ENCODE results near the gene ACER1.

ACER1 gene

GRCh38 chr19:6270076-6270745 lies 63.2 kb downstream of the ACER1 start:
- no peak for DNase-seq (ENCODE audit: extremely low read depth in 1 of 2, low read depth in 1 of 2)

- no peak for DNase-seq (ENCODE audit: extremely low read depth in 1 of 2, low read depth in 1 of 2)
Measured at GRCh38 chr19:6269101-6269886, 64.1 kb downstream of the ACER1 start.

GRCh38 chr19:6268382-6268771 lies 65.0 kb downstream of the ACER1 start:
- no peak for DNase-seq (ENCODE audit: extremely low read depth in 1 of 2, low read depth in 1 of 2)

GRCh38 chr19:6267552-6268381 lies 65.6 kb downstream of the ACER1 start:
- DNase-seq (ENCODE audit: extremely low read depth in 1 of 2, low read depth in 1 of 2): no peak

- no peak for DNase-seq (ENCODE audit: extremely low read depth in 1 of 2, low read depth in 1 of 2)
Measured at GRCh38 chr19:6264803-6265202, 68.6 kb downstream of the ACER1 start.

- no peak for DNase-seq (ENCODE audit: extremely low read depth in 1 of 2, low read depth in 1 of 2)
Measured at GRCh38 chr19:6263735-6264444, 69.5 kb downstream of the ACER1 start.

GRCh38 chr19:6263306-6263705 lies 70.1 kb downstream of the ACER1 start:
- no peak for DNase-seq (ENCODE audit: extremely low read depth in 1 of 2, low read depth in 1 of 2)

- DNase-seq (ENCODE audit: extremely low read depth in 1 of 2, low read depth in 1 of 2): no peak
Measured at GRCh38 chr19:6262519-6262918, 70.9 kb downstream of the ACER1 start.

GRCh38 chr19:6261883-6262282 lies 71.5 kb downstream of the ACER1 start:
- no peak for DNase-seq (ENCODE audit: extremely low read depth in 1 of 2, low read depth in 1 of 2)

- no peak for DNase-seq (ENCODE audit: extremely low read depth in 1 of 2, low read depth in 1 of 2)
Measured at GRCh38 chr19:6260912-6261650, 72.3 kb downstream of the ACER1 start.

GRCh38 chr19:6260376-6260775 lies 73.0 kb downstream of the ACER1 start:
- no peak for DNase-seq (ENCODE audit: extremely low read depth in 1 of 2, low read depth in 1 of 2)

- no peak for DNase-seq (ENCODE audit: extremely low read depth in 1 of 2, low read depth in 1 of 2)
Measured at GRCh38 chr19:6259312-6259861, 74.0 kb downstream of the ACER1 start.

- no peak for DNase-seq (ENCODE audit: extremely low read depth in 1 of 2, low read depth in 1 of 2)
Measured at GRCh38 chr19:6258812-6259311, 74.5 kb downstream of the ACER1 start.
